ENCODE measurements around the gene CCDC188.

- TF ChIP-seq, protein P1, sequence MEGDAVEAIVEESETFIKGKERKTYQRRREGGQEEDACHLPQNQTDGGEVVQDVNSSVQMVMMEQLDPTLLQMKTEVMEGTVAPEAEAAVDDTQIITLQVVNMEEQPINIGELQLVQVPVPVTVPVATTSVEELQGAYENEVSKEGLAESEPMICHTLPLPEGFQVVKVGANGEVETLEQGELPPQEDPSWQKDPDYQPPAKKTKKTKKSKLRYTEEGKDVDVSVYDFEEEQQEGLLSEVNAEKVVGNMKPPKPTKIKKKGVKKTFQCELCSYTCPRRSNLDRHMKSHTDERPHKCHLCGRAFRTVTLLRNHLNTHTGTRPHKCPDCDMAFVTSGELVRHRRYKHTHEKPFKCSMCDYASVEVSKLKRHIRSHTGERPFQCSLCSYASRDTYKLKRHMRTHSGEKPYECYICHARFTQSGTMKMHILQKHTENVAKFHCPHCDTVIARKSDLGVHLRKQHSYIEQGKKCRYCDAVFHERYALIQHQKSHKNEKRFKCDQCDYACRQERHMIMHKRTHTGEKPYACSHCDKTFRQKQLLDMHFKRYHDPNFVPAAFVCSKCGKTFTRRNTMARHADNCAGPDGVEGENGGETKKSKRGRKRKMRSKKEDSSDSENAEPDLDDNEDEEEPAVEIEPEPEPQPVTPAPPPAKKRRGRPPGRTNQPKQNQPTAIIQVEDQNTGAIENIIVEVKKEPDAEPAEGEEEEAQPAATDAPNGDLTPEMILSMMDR (conservative IDR thresholded peaks at IDR 0.05; ENCODE audit: low read depth, low read length): peak; percentile 15; the same call in 1 of the 2 replicates
- TF ChIP-seq, protein P2, sequence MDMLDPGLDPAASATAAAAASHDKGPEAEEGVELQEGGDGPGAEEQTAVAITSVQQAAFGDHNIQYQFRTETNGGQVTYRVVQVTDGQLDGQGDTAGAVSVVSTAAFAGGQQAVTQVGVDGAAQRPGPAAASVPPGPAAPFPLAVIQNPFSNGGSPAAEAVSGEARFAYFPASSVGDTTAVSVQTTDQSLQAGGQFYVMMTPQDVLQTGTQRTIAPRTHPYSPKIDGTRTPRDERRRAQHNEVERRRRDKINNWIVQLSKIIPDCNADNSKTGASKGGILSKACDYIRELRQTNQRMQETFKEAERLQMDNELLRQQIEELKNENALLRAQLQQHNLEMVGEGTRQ (IDR thresholded peaks at IDR 0.05; ENCODE audit: low read depth, low read length): no peak
- TF ChIP-seq RFX5 (IDR thresholded peaks at IDR 0.05; ENCODE audit: low read depth, low read length) (no peak), RAD21 (IDR thresholded peaks at IDR 0.05; ENCODE audit: low read length) (no peak), POLR2A (IDR thresholded peaks at IDR 0.05; ENCODE audit: low read depth, low read length) (no peak), CHD1 (IDR thresholded peaks at IDR 0.05; ENCODE audit: low read depth, low read length) (no peak), MXI1 (IDR thresholded peaks at IDR 0.05; ENCODE audit: borderline replicate concordance, low read depth, low read length) (no peak), FOS (IDR thresholded peaks at IDR 0.05; ENCODE audit: low read depth, low read length) (no peak), ELK1 (IDR thresholded peaks at IDR 0.05; ENCODE audit: borderline replicate concordance, low read depth, low read length) (no peak), SMC3 (IDR thresholded peaks at IDR 0.05; ENCODE audit: low read depth, low read length) (no peak), MAFK (IDR thresholded peaks at IDR 0.05; ENCODE audit: low read depth, low read length) (no peak), BHLHE40 (IDR thresholded peaks at IDR 0.05; ENCODE audit: low read depth, low read length) (no peak), MAZ (IDR thresholded peaks at IDR 0.05; ENCODE audit: borderline replicate concordance, low read depth, low read length) (no peak), RCOR1 (IDR thresholded peaks at IDR 0.05; ENCODE audit: insufficient replicate concordance, low read length) (no peak)
Observed at GRCh38 chr22:20180245-20180630, 29.4 kb upstream of the CCDC188 start.
